Activated naive CD8-positive, alpha-beta T cell treated with anti-CD3 and anti-CD28 coated beads, Interleukin-2, amount 10 ng/mL, durations not matched to agents 7 days and 5 days (primary cell): ENCODE results near the gene PARD3B. TPM values are rescaled to one million over a fixed set of nuclear protein-coding genes. Genes with fewer than 3 reads are reported as not detected.

Experiments
- ATAC-seq: fragments of 150-1000 bp; cut with Tn5 transposase; one replicate; pipeline ENCODE4 v1.10.0; 2021; ENCODE audit warnings: low read depth, moderate library complexity
- POLR2A ChIA-PET: fragments of 350-600 bp; sonication (Branson Sonifier 250); formaldehyde crosslinking; loops from one replicate; lab custom pipeline; 2021; ENCODE audit warnings: antibody characterized with exemption; lab: Charles Lee
- DNase-seq: peaks from one replicate; pipeline ENCODE4 v3.0.0; 2021
- H3K27ac Mint-ChIP-seq: one replicate; pipeline ENCODE4 v1.8.0; 2022; ENCODE audit warnings: mild to moderate bottlenecking, mixed read lengths
- H3K27me3 Mint-ChIP-seq: one replicate; pipeline ENCODE4 v1.8.0; 2022; ENCODE audit warnings: mild to moderate bottlenecking, moderate library complexity, mixed read lengths
- H3K36me3 Mint-ChIP-seq: one replicate; pipeline ENCODE4 v1.8.0; 2021; ENCODE audit warnings: mild to moderate bottlenecking, mixed read lengths
- H3K4me1 Mint-ChIP-seq: one replicate; pipeline ENCODE4 v1.8.0; 2021; ENCODE audit warnings: mixed read lengths
- H3K4me3 Mint-ChIP-seq: one replicate; pipeline ENCODE4 v1.8.0; 2022; ENCODE audit warnings: mild to moderate bottlenecking, moderate library complexity, mixed read lengths
- H3K9me3 Mint-ChIP-seq: one replicate; pipeline ENCODE4 v1.8.0; 2021; ENCODE audit warnings: mixed read lengths
- total RNA-seq, 2 experiments: library from RNA; stranded (reverse); gene quantifications; one replicate each; pipeline ENCODE4 v1.2.3, GENCODE V29; 2021

PARD3B gene
- 1 to 10 TPM in 1 of 2 experiments, under 1 TPM in 1; 0.55 to 1.0 TPM for total RNA-seq

GRCh38 chr2:204544961-204545860 is at the start of gene PARD3B:
PARD3B (plus strand) TSS chr2:204545475; CDS start chr2:204546000, 525 bp downstream.
- peaks cover 40% of the 10 kb centered on the region for H3K27me3 Mint-ChIP-seq
- no peaks in the 10 kb centered on the region for H3K9me3 Mint-ChIP-seq
- POLR2A ChIA-PET = no interaction called here
- peak; percentile 82 for ATAC-seq
- peaks cover 8% of the 10 kb centered on the region for H3K4me1 Mint-ChIP-seq
- H3K4me3 Mint-ChIP-seq = peak within 1 kb of the TSS; percentile 89
- peak; percentile 70 for DNase-seq
- H3K27ac Mint-ChIP-seq = peak within 1 kb of the TSS; percentile 77
- H3K36me3 Mint-ChIP-seq = no peaks in the 10 kb centered on the region

GRCh38 chr2:204496779-204497178 is 48.5 kb upstream of the PARD3B start:
- no peak overlapping the region for H3K4me3 Mint-ChIP-seq
- POLR2A ChIA-PET = no interaction called here

GRCh38 chr2:204497855-204498254 is 47.4 kb upstream of the PARD3B start:
- Mint-ChIP-seq H3K27ac (no peak overlapping the region), H3K4me1 (no peaks in the 10 kb centered on the region), H3K9me3 (no peaks in the 10 kb centered on the region), H3K27me3 (peaks cover 3% of the 10 kb centered on the region), H3K36me3 (no peaks in the 10 kb centered on the region), H3K4me3 (no peak overlapping the region)
- ATAC-seq (no peak), DNase-seq (no peak)
- POLR2A ChIA-PET = no interaction called here

More at GRCh38 chr2:204496779-204497178, 48.5 kb upstream of the PARD3B start:
- Mint-ChIP-seq H3K4me1 (no peaks in the 10 kb centered on the region), H3K27ac (no peak overlapping the region), H3K27me3 (peaks cover 3% of the 10 kb centered on the region), H3K9me3 (no peaks in the 10 kb centered on the region), H3K36me3 (no peaks in the 10 kb centered on the region)
- DNase-seq (no peak), ATAC-seq (no peak)

- Mint-ChIP-seq H3K9me3 (no peaks in the 10 kb centered on the region), H3K4me3 (no peak overlapping the region), H3K4me1 (no peaks in the 10 kb centered on the region), H3K27me3 (peaks cover 2% of the 10 kb centered on the region), H3K27ac (no peak overlapping the region), H3K36me3 (no peaks in the 10 kb centered on the region)
- no peak for ATAC-seq
- POLR2A ChIA-PET = no interaction called here
- DNase-seq = no peak
These were observed 47.0 kb upstream of the PARD3B start for GRCh38 chr2:204498291-204498690.

- no peak overlapping the region for H3K27ac Mint-ChIP-seq
- ATAC-seq (no peak), DNase-seq (no peak)
- H3K4me3 Mint-ChIP-seq = no peak overlapping the region
- no peaks in the 10 kb centered on the region for H3K36me3 Mint-ChIP-seq
- H3K9me3 Mint-ChIP-seq = no peaks in the 10 kb centered on the region
- no peaks in the 10 kb centered on the region for H3K4me1 Mint-ChIP-seq
- POLR2A ChIA-PET = no interaction called here
- H3K27me3 Mint-ChIP-seq = peaks cover 4% of the 10 kb centered on the region
These were observed 41.4 kb upstream of the PARD3B start for GRCh38 chr2:204503869-204504268.

- Mint-ChIP-seq H3K9me3 (no peaks in the 10 kb centered on the region), H3K27me3 (peaks cover 4% of the 10 kb centered on the region), H3K36me3 (no peaks in the 10 kb centered on the region), H3K4me1 (no peaks in the 10 kb centered on the region), H3K27ac (no peak overlapping the region), H3K4me3 (no peak overlapping the region)
- DNase-seq (no peak), ATAC-seq (no peak)
- POLR2A ChIA-PET = no interaction called here
These were observed 40.7 kb upstream of the PARD3B start for GRCh38 chr2:204504594-204504993.

- no peaks in the 10 kb centered on the region for H3K4me1 Mint-ChIP-seq
- H3K27me3 Mint-ChIP-seq = peaks cover 4% of the 10 kb centered on the region
- no peak for DNase-seq
- H3K27ac Mint-ChIP-seq = no peak overlapping the region
- H3K9me3 Mint-ChIP-seq = no peaks in the 10 kb centered on the region
- H3K4me3 Mint-ChIP-seq = no peak overlapping the region
- H3K36me3 Mint-ChIP-seq = no peaks in the 10 kb centered on the region
- no peak for ATAC-seq
- POLR2A ChIA-PET = no interaction called here
These were observed 39.8 kb upstream of the PARD3B start for GRCh38 chr2:204505488-204505887.

- Mint-ChIP-seq H3K36me3 (no peaks in the 10 kb centered on the region), H3K9me3 (no peaks in the 10 kb centered on the region), H3K4me3 (no peak overlapping the region), H3K4me1 (no peaks in the 10 kb centered on the region), H3K27ac (no peak overlapping the region), H3K27me3 (peaks cover 4% of the 10 kb centered on the region)
- no peak for ATAC-seq
- POLR2A ChIA-PET = no interaction called here
- DNase-seq = no peak
These were observed 39.3 kb upstream of the PARD3B start for GRCh38 chr2:204505946-204506345.

- DNase-seq (no peak), ATAC-seq (no peak)
- no peak overlapping the region for H3K4me3 Mint-ChIP-seq
- no peaks in the 10 kb centered on the region for H3K4me1 Mint-ChIP-seq
- H3K36me3 Mint-ChIP-seq = no peaks in the 10 kb centered on the region
- H3K9me3 Mint-ChIP-seq = no peaks in the 10 kb centered on the region
- H3K27ac Mint-ChIP-seq = no peak overlapping the region
- POLR2A ChIA-PET = no interaction called here
- H3K27me3 Mint-ChIP-seq = peaks cover 4% of the 10 kb centered on the region
These were observed 37.6 kb upstream of the PARD3B start for GRCh38 chr2:204507636-204508035.

GRCh38 chr2:204510709-204511420 is 34.4 kb upstream of the PARD3B start:
- Mint-ChIP-seq H3K9me3 (no peaks in the 10 kb centered on the region), H3K4me3 (no peak overlapping the region), H3K27ac (no peak overlapping the region), H3K36me3 (no peaks in the 10 kb centered on the region), H3K4me1 (no peaks in the 10 kb centered on the region), H3K27me3 (peaks cover 3% of the 10 kb centered on the region)
- DNase-seq (no peak), ATAC-seq (no peak)
- POLR2A ChIA-PET = no interaction called here

GRCh38 chr2:204514439-204514838 is 30.8 kb upstream of the PARD3B start:
- Mint-ChIP-seq H3K27me3 (peaks cover 2% of the 10 kb centered on the region), H3K27ac (no peak overlapping the region), H3K36me3 (no peaks in the 10 kb centered on the region), H3K4me1 (no peaks in the 10 kb centered on the region), H3K4me3 (no peak overlapping the region), H3K9me3 (peaks cover 4% of the 10 kb centered on the region)
- ATAC-seq = no peak
- POLR2A ChIA-PET = no interaction called here
- DNase-seq = no peak

GRCh38 chr2:204515416-204515815 is 29.9 kb upstream of the PARD3B start:
- Mint-ChIP-seq H3K9me3 (peaks cover 4% of the 10 kb centered on the region), H3K27ac (no peak overlapping the region), H3K36me3 (no peaks in the 10 kb centered on the region), H3K27me3 (peaks cover 5% of the 10 kb centered on the region), H3K4me1 (no peaks in the 10 kb centered on the region), H3K4me3 (no peak overlapping the region)
- no peak for ATAC-seq
- DNase-seq = no peak
- POLR2A ChIA-PET = no interaction called here

- Mint-ChIP-seq H3K36me3 (no peaks in the 10 kb centered on the region), H3K9me3 (peaks cover 4% of the 10 kb centered on the region), H3K27me3 (peaks cover 5% of the 10 kb centered on the region), H3K4me1 (no peaks in the 10 kb centered on the region), H3K27ac (no peak overlapping the region), H3K4me3 (no peak overlapping the region)
- no peak for ATAC-seq
- DNase-seq = no peak
- POLR2A ChIA-PET = no interaction called here
These were observed 28.1 kb upstream of the PARD3B start for GRCh38 chr2:204517154-204517553.
